Ovary (tissue), 9 donors: ENCODE results near the gene TTC28. TPM values are rescaled to one million over a fixed set of nuclear protein-coding genes. Genes with fewer than 3 reads are reported as not detected.

Source experiments
- DNase-seq, 5 donors: peaks; one replicate each; pipeline ENCODE4 v3.0.0-alpha.2; 2019 to 2020
- H3K27ac ChIP-seq, 2 donors: fragments of 200-600 bp; one replicate each; pipeline versions ENCODE4 v1.5.1 to v1.8.0; 2019 to 2022
- H3K27me3 ChIP-seq: fragments of 200-600 bp; one replicate; pipeline ENCODE4 v1.8.0; 2022
- H3K36me3 ChIP-seq: fragments of 200-600 bp; sonication (generic); one replicate; pipeline ENCODE4 v1.5.1; 2019
- H3K4me1 ChIP-seq: one replicate; pipeline ENCODE4 v1.8.1; 2013; ENCODE audit warnings: mild to moderate bottlenecking, moderate library complexity; ENCODE audit not compliant: insufficient read depth
- H3K4me3 ChIP-seq: fragments of 200-600 bp; sonication (generic); one replicate; pipeline ENCODE4 v1.5.1; 2017
- H3K9me3 ChIP-seq, 2 donors: fragments of 200-600 bp in 1 of 2; sonication (generic) in 1 of 2; one replicate each; pipeline versions ENCODE4 v1.5.1 to v1.8.1; 2013 to 2019; ENCODE audit warnings: mild to moderate bottlenecking in 1 of 2, moderate library complexity in 1 of 2
- EP300 ChIP-seq: sonication (generic); formaldehyde crosslinking; IDR thresholded peaks from one replicate; pipeline ENCODE4 v1.6.1; 2017; ENCODE audit warnings: antibody characterized with exemption
- POLR2A ChIP-seq: fragments of 450-650 bp; IDR thresholded peaks from one replicate; pipeline ENCODE4 v1.6.1; 2017; ENCODE audit warnings: antibody characterized with exemption, mild to moderate bottlenecking, moderate library complexity
- WGBS, 3 donors: extraction: QIAGEN DNeasy Blood & Tissue Kit in 1 of 3; methylation state at CpG; one replicate each; pipeline versions ENCODE4 v1.1.5 to v1.1.7; 2013 to 2017; 5-methylcytosine and 5-hydroxymethylcytosine counted together
- intact Hi-C, 4 donors: fragments of 100-400 bp; cut with DNase I; formaldehyde crosslinking; loops; one replicate each; pipeline versions ENCODE4 v1.11.0 to v1.15.1; 2022 to 2023
- polyA plus RNA-seq, 2 donors: library from polyadenylated mRNA; stranded (reverse); fragments of 200-250 nt in 1 of 2; fragments of 350-450 nt in 1 of 2; fragmentation: Illumina TruSeq in 1 of 2; extraction: RNeasy Lipid Tissue Mini Kit (QIAGEN cat#74804) in 1 of 2; gene quantifications; one replicate each; pipeline ENCODE4 v1.2.3, GENCODE V29; 2013 to 2014
- total RNA-seq, 7 donors: library from RNA; depleted of rRNA in 2 of 7; stranded (reverse); fragments of >200 nt in 2 of 7; fragmentation: NEBNext Ultra II Directional in 3 of 7; extraction: Animal tissue kit (Norgen Biotek cat#: 25700) in 3 of 7; gene quantifications; one replicate each; pipeline versions ENCODE4 v1.1.0 to v1.2.4, GENCODE V29; 2016 to 2023
- TF ChIP-seq, protein P1 (sequence below), 3 donors: fragments of 450-650 bp in 2 of 3; fragments of 200-600 bp in 1 of 3; IDR thresholded peaks; one replicate each; pipeline versions ENCODE4 v1.5.1 to v1.8.0; 2016 to 2022; ENCODE audit warnings: antibody characterized with exemption in 3 of 3, mild to moderate bottlenecking in 1 of 3
- donor health status: DM: no; HTN: no; CAD: no; lungs with moderate emphysema.
- donor health status: DM: no; HTN: no; CAD: no.
- donor health status: Bipolar disorder and iron deficiency.
- donor health status: DM: yes; HTN: yes; CAD: no.
- donor health status: DM: no; HTN: no; CAD: no.
- donor health status: DM: yes; HTN: yes; CAD: no.

TTC28 gene
- total and polyA plus RNA-seq, 9 donors: 16.7 to 127 (median 72.9) TPM

DNA sequence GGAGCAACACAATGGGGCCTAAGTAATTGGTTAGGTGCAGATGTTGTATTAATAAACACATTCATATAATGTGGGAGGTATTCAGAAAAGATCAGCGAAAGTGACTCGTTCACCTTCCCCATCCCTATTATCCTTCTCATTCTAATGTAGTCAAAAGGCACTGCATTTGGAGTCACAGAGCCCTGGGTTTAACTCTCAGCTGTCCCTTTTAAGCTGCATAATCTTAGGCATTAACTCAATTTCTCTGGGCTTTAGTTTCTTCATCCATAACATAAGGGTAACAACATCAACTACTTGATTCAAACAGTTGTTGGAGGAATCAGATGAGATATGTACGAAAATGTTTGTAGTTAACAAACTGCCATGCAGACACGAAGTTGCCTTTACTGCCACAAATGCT lies 573.0 kb downstream of the TTC28 start:
- no peak overlapping the region for H3K27ac ChIP-seq
- TF ChIP-seq POLR2A: no peak
- TF ChIP-seq, protein P1, sequence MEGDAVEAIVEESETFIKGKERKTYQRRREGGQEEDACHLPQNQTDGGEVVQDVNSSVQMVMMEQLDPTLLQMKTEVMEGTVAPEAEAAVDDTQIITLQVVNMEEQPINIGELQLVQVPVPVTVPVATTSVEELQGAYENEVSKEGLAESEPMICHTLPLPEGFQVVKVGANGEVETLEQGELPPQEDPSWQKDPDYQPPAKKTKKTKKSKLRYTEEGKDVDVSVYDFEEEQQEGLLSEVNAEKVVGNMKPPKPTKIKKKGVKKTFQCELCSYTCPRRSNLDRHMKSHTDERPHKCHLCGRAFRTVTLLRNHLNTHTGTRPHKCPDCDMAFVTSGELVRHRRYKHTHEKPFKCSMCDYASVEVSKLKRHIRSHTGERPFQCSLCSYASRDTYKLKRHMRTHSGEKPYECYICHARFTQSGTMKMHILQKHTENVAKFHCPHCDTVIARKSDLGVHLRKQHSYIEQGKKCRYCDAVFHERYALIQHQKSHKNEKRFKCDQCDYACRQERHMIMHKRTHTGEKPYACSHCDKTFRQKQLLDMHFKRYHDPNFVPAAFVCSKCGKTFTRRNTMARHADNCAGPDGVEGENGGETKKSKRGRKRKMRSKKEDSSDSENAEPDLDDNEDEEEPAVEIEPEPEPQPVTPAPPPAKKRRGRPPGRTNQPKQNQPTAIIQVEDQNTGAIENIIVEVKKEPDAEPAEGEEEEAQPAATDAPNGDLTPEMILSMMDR (IDR thresholded peaks at IDR 0.05): no peak
- TF ChIP-seq EP300: no peak
- DNase-seq: no peak
- WGBS, 3 donors: 94 to 96% (median 95%) methylated on average over 4 of the region's 4 CpGs
- no peaks in the 10 kb centered on the region for H3K27me3 ChIP-seq
- no peaks in the 10 kb centered on the region for H3K36me3 ChIP-seq
- H3K4me3 ChIP-seq: no peak overlapping the region
- intact Hi-C loops: no loop called here
- no peaks in the 10 kb centered on the region for H3K9me3 ChIP-seq
- peaks cover 1% of the 10 kb centered on the region for H3K4me1 ChIP-seq

DNA sequence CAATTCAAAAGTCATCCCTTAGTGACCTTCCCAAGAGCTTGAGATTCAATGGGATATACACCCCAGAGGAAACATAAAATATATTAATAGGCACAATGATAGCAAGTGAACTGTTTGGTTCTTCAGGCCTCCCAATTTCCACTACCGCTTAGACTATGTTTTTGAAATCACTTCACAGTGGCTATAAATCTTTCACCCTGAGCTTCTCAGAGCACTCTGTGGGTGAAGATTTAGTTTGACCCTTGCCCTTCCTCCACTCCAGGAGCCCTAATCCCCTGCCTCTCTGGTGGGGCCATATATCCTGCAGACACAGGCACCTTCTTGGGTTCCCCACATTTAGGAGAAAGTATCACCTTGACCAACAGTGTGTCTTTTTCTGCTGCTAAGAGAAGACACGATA lies 573.7 kb downstream of the TTC28 start:
- no peak overlapping the region for H3K4me3 ChIP-seq
- H3K4me1 ChIP-seq: peaks cover 1% of the 10 kb centered on the region
- H3K9me3 ChIP-seq: no peaks in the 10 kb centered on the region
- TF ChIP-seq POLR2A (no peak), EP300 (no peak)
- TF ChIP-seq, protein P1 (IDR thresholded peaks at IDR 0.05): no peak
- H3K36me3 ChIP-seq: no peaks in the 10 kb centered on the region
- intact Hi-C loops: no loop called here
- H3K27me3 ChIP-seq: no peaks in the 10 kb centered on the region
- no peak for DNase-seq
- 82 to 90% (median 88%) methylated on average over 2 of the region's 2 CpGs for WGBS, 3 donors
- no peak overlapping the region for H3K27ac ChIP-seq

DNA sequence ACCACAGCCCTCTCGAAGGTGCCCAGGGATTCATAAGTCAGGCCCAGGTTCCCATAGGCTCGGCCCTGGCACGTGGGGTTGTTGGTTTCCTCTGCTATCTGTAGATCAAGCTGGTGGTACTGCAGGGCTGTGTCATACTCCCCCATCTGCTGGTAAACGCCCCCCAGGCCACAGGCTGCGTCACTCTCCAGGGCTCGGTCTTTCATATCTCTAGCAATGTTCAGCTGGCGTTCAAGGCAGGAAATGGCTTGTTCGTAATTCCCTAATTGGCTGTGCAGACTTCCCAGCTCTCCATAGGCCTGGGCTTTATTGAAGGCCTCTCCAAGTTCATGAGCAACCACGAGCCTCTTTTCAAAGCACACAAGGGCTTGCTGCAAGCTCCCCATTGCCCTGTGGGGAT lies 574.2 kb downstream of the TTC28 start:
- Histone ChIP-seq H3K4me1 (peaks cover 1% of the 10 kb centered on the region), H3K27me3 (no peaks in the 10 kb centered on the region), H3K36me3 (no peaks in the 10 kb centered on the region), H3K4me3 (no peak overlapping the region), H3K27ac (no peak overlapping the region), H3K9me3 (no peaks in the 10 kb centered on the region)
- intact Hi-C loops: no loop called here
- no peak for DNase-seq
- WGBS, 3 donors: 81 to 85% (median 85%) methylated on average over 9 of the region's 9 CpGs
- no peak for TF ChIP-seq EP300
- no peak for TF ChIP-seq POLR2A
- TF ChIP-seq, protein P1 (IDR thresholded peaks at IDR 0.05): no peak

DNA sequence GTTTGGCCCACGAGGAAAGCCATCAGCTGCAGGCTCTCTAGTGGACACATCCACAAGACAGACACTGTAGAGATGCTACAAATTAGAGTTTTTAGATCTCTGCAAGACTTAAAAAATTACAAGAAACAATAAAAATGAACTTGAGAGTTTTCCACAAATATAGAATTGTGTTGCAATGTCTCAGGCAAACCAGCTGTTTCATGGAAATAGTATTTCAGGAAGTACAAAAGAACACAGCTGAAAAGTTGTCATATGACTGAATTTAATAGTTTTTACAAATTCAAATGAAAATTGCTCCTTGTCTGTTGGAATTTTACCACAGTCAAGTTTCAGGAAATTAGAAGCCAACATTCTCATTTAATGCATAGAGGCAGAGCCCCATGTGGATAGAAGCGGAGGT lies 576.0 kb downstream of the TTC28 start:
- TF ChIP-seq, protein P1 (IDR thresholded peaks at IDR 0.05): no peak
- TF ChIP-seq EP300: no peak
- TF ChIP-seq POLR2A: no peak
- H3K36me3 ChIP-seq: no peaks in the 10 kb centered on the region
- DNase-seq: no peak
- WGBS, 3 donors: 74 to 85% (median 79%) methylated on average over 2 of the region's 2 CpGs
- no peak overlapping the region for H3K4me3 ChIP-seq
- intact Hi-C loops: no loop called here
- H3K27me3 ChIP-seq: no peaks in the 10 kb centered on the region
- no peaks in the 10 kb centered on the region for H3K4me1 ChIP-seq
- no peaks in the 10 kb centered on the region for H3K9me3 ChIP-seq
- H3K27ac ChIP-seq: no peak overlapping the region
